ENCODE data around the gene ACP1. TPM values are rescaled to one million over a fixed set of nuclear protein-coding genes. Genes with fewer than 3 reads are reported as not detected.

The ACP1 gene
- total and polyA plus RNA-seq, 9 donors = 59.1 to 89.0 (median 70.8) TPM

GRCh38 chr2:280650-281110 is 15.9 kb downstream of the ACP1 start:
- TF ChIP-seq POLR2A (IDR thresholded peaks at IDR 0.05) (no peak), CTCF (IDR thresholded peaks at IDR 0.05) (no peak), EP300 (IDR thresholded peaks at IDR 0.05) (no peak)
- no peaks in the 10 kb centered on the region for H3K36me3 ChIP-seq
- no peaks in the 10 kb centered on the region for H3K9me3 ChIP-seq
- peak in 1 of 5 donors; percentile 43 for DNase-seq
- H3K27ac ChIP-seq = no peak overlapping the region
- WGBS, 3 donors = 33 to 44% (median 33%) methylated on average over 7 of the region's 7 CpGs
- peaks cover 7% of the 10 kb centered on the region for H3K4me1 ChIP-seq (ENCODE audit: insufficient read depth)
- intact Hi-C loops (cut with DNase I) = no loop called here
- H3K27me3 ChIP-seq = no peaks in the 10 kb centered on the region
- H3K4me3 ChIP-seq = no peak overlapping the region

GRCh38 chr2:281381-281780 is 16.6 kb downstream of the ACP1 start:
- no peaks in the 10 kb centered on the region for H3K9me3 ChIP-seq
- intact Hi-C loops (cut with DNase I) = no loop called here
- H3K36me3 ChIP-seq = no peaks in the 10 kb centered on the region
- no peak for DNase-seq
- H3K27me3 ChIP-seq = no peaks in the 10 kb centered on the region
- peaks cover 9% of the 10 kb centered on the region for H3K4me1 ChIP-seq (ENCODE audit: insufficient read depth)
- TF ChIP-seq CTCF (IDR thresholded peaks at IDR 0.05) = no peak
- no peak for TF ChIP-seq EP300 (IDR thresholded peaks at IDR 0.05)
- TF ChIP-seq POLR2A (IDR thresholded peaks at IDR 0.05) = no peak
- no peak overlapping the region for H3K4me3 ChIP-seq
- WGBS, 3 donors = 92 to 97% (median 93%) methylated on average over 9 of the region's 9 CpGs
- H3K27ac ChIP-seq = no peak overlapping the region

GRCh38 chr2:282371-283263 is 17.9 kb downstream of the ACP1 start:
- no peak overlapping the region for H3K4me3 ChIP-seq
- no peaks in the 10 kb centered on the region for H3K9me3 ChIP-seq
- no peak for DNase-seq
- TF ChIP-seq POLR2A (IDR thresholded peaks at IDR 0.05) (no peak), EP300 (IDR thresholded peaks at IDR 0.05) (no peak), CTCF (IDR thresholded peaks at IDR 0.05) (no peak)
- 92 to 93% (median 93%) methylated on average over 12 of the region's 12 CpGs for WGBS, 3 donors
- H3K27me3 ChIP-seq = no peaks in the 10 kb centered on the region
- no peaks in the 10 kb centered on the region for H3K36me3 ChIP-seq
- intact Hi-C loops (cut with DNase I) = no loop called here
- H3K4me1 ChIP-seq (ENCODE audit: insufficient read depth) = peaks cover 9% of the 10 kb centered on the region
- H3K27ac ChIP-seq = no peak overlapping the region

- H3K27me3 ChIP-seq = no peaks in the 10 kb centered on the region
- intact Hi-C loops (cut with DNase I) = no loop called here
- TF ChIP-seq POLR2A (IDR thresholded peaks at IDR 0.05) (no peak), CTCF (IDR thresholded peaks at IDR 0.05) (no peak), EP300 (IDR thresholded peaks at IDR 0.05) (no peak)
- H3K36me3 ChIP-seq = no peaks in the 10 kb centered on the region
- 87 to 97% (median 94%) methylated on average over 4 of the region's 4 CpGs for WGBS, 3 donors
- H3K4me1 ChIP-seq (ENCODE audit: insufficient read depth) = peaks cover 13% of the 10 kb centered on the region
- H3K4me3 ChIP-seq = no peak overlapping the region
- H3K9me3 ChIP-seq = no peaks in the 10 kb centered on the region
- no peak overlapping the region for H3K27ac ChIP-seq
- no peak for DNase-seq
Observed at GRCh38 chr2:283996-284794, 19.4 kb downstream of the ACP1 start.
